HG02970 (cell line): ENCODE data around the gene CLEC4F.
"Not testable (repeated sequence)": the region's sequence is repeated elsewhere in the genome, so short reads cannot be mapped to it uniquely, and the experiment has no call there.

Experiments
- ATAC-seq: cut with Tn5 transposase; IDR thresholded peaks from one replicate; pipeline ENCODE4 v1.9.1; 2021; ENCODE audit warnings: mild to moderate bottlenecking, moderate library complexity, moderate number of reproducible peaks; ENCODE audit not compliant: unreplicated experiment, low FRiP score

The CLEC4F gene

DNA sequence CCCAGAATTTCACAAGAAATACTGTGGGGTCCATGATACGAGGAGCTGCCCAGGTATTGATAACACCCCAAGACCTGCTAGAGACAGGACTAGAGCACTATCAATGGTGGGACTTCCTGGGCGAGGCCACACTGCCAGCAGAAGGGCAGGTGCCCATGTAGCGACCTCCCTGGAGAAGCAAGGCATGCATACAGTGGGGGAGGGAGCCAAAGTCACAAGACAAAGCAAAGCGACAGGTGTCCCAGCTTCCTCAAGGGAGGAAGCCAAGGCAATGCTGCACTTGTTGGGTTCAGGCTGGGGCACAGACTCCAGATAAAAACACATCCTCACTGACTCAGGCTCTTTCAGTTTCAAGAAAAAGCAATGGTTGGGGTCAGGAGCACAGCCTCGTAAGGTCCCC is 7.7 kb upstream of the CLEC4F start:
- no peak for ATAC-seq

GRCh38 chr2:70827388-70827787 is 7.0 kb upstream of the CLEC4F start:
- ATAC-seq, result no peak

DNA sequence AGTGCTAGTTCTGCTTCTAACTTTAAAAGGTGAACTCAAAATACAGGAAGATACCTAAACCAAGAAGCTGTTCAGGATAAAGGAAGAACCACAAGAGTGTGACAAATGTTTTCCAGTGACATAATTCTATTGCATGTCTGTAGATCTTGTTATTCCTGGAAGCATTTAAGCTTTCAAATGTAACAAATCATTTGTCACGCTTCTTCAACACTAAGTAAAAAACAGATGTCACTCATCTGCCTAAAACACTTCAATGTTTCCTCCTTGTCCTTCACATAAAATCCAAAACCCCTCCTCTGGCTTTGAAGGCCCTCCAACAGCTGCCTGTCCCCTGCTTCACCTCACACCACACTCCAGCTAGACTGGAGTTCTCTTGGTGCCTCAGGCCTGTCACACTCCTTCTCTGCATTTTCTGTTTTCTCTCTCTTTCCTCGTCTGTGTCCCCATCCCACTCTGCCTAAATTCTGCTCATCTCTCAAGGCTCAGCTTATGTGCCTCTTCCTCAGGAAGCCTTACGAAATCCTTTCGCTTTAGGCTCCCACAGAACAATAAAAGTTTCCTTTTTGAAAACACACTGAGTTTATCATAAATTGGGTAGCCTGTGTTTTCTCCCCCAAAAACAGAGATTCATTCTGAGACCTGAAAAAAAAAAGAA is 6.4 kb upstream of the CLEC4F start:
- no peak for ATAC-seq

DNA sequence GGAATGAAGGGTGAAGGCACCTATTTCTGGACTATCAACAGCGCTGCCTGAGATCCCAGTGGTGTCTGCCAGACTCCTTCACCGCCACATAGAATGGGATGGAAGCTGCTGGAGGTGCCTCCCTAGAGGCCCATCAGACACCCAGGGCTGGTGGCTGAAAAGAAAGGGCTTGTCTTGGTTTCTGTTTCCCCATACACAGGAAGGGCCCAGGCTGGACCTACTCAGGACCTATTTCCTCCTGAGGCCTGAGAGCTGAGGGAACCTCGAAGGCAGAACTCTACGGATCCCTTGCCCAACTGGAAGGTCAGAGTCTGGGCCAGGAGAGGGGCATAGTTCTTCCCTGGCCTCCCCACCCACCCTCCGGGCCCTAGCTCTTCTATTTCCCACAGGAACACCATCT is 2.9 kb upstream of the CLEC4F start:
- ATAC-seq, result no peak

DNA sequence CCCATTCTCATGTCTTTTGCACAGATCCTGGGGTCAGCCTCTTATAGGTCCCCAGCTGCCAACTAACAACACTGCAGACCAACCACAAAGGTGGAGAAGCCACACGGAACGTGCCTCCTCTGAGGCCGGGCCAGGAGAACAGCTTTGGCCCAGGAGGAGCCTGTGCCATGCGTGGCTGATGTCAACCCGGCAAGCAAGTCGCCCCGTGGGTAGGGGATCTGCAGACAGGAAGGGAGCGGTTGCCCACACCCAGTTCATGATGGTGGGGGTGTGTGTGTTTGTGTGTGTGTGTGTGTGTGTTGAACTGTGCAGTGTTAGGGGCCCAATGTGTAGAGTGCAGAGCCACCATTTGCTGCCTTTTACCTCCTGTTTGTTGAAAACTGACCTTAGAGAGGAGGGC is 2.4 kb upstream of the CLEC4F start:
- ATAC-seq, result no peak

GRCh38 chr2:70817284-70817954 is 3.0 kb downstream of the CLEC4F start:
- ATAC-seq, result no peak

DNA sequence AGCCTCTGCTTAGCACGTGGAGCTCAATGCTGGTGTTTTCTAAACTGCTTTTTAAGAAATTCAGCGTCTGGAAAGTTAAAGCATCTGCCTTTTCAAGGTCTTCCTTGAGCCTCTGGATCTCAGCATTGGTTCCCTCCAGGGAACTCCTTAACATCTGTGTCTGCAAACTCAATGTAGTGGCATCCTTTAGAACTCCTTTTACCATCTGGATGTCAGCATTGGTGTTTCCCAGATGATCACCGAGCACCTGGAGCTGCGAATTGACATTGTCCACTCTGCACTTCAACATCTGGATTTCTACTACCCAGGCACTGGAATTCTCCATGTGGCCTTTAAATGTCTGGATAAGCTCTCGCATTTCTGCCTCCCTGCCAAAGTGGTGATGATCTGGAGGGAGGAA is 3.7 kb downstream of the CLEC4F start:
- ATAC-seq, result no peak

DNA sequence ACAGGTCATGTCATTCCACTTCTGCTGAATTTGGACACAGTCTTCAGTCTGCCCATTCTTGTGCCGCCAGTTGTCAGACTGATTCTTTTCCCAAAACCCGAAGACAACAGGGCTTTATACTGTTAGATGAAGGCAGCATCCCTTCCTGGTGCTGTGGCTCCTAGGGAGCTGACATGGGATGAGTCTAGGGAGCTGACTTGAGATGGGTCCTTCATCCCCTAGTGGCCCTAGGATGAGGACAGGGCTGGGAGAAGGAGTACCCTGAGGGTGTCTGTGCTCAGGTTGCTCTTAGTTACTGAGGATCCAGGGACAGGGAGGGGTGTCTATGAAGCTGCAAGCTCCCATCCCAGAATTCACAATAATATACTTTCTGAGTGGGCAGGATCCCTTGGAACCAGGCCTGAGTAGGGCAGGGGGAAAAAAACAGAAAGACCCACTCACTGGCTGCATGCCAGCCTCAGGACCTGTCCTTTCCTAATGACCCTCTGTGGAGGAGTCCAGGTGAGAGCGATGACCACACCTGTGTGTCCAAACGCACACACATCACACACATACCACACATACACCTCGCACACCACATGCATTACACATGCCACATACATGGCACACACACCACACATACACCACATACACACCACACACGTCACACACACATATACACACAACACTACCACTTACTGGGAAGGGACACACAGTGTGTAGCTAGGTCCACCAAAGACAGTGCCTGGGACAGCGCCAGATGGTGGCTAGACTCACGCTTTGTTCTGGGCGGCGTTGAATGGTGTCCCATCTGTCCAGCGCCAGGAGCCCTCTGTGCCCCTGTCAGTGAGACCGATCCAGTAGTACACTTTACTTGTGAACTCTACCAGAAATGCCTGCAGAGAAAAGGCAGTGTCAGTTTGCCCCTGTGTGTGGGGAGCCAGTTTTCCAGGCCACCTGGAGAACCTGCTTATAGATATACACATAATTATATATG is 11.1 kb downstream of the CLEC4F start:
- no peak for ATAC-seq

GRCh38 chr2:70807828-70808118 is 12.6 kb downstream of the CLEC4F start:
- ATAC-seq, result no peak

GRCh38 chr2:70807102-70807827 is 13.1 kb downstream of the CLEC4F start:
- no peak for ATAC-seq

DNA sequence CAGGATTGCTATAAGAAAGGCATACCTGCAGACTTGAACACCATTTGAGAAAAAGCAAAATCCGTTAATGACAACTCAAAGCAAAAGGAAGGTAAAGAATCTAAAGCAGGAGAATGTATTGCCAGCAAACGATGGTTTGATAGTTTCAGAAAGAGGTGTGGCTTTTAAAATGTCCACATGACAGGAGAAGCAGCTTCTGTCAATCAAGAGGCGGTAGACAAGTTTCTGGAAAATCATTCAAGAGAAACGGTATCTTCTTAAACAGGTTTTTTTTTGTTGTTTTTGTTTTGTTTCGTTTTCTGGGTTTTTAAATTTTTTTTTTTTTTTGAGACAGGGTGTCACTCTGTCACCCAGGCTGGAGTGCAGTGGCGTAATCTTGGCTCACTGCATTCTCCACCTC is 13.8 kb downstream of the CLEC4F start:
- no peak for ATAC-seq

DNA sequence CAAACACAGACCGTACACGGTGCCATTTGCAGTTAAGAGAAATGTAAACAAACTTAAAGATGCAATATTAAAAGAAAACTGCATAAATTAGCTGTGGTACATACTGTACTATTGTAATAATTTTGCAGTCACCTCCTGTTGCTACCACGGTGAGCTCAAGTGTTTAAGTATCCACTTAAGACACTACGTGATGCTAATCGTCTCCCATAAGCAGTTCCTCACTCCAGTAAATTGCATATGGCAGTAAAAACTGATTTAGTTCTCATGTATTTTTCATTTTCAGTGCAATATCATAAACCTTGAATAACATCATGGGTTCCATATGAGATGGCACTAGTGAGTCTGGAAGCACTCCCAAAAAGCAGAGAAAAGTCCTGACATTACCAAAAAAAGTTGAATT is 14.4 kb downstream of the CLEC4F start:
- no peak for ATAC-seq

GRCh38 chr2:70801607-70802263 is 18.7 kb downstream of the CLEC4F start:
- ATAC-seq, result no peak

DNA sequence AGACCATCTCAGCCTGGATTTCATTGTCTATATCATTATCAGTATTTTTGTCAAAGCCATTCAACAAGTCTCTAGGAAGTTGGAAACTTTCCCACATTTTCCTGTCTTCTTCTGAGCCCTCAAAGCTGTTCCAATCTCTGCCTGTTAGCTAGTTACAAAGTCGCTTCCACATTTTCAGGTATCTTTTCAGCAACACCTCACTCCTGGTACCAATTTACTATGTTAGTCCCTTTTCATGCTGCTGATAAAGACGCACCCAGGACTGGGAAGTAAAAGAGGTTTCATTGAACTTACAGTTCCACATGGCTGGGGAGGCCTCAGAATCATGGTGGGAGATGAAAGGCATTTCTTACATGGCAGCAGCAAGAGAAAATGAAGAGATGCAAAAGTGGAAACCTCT is 20.7 kb downstream of the CLEC4F start:
- ATAC-seq, result no peak

GRCh38 chr2:70797996-70798395 is 22.4 kb downstream of the CLEC4F start:
- ATAC-seq, result not testable (repeated sequence)

- ATAC-seq, result no peak
These were observed 22.9 kb downstream of the CLEC4F start for GRCh38 chr2:70797506-70797905.

DNA sequence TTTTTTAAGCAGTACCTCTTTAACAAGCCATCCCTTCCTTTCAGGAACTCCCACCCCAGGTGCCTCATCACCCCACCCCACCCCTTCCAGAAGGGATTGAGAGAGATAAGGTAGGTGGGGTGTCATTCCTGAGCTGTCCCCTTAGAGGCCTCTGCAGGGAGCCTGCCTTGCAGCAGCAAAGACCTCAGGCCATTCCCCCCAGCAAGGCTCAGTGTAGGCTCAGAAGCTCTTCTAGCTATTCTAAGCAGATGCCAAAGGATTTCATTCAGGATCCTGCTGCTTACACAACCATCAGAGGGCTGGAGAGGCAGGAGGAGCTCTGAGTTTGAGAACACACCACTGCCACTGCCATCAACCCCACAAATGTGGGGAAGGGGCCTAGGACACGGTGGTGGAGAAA is 24.1 kb downstream of the CLEC4F start:
- ATAC-seq, result no peak

- ATAC-seq, result no peak
These were observed 25.0 kb downstream of the CLEC4F start for GRCh38 chr2:70795164-70795995.

GRCh38 chr2:70793450-70793849 is 26.9 kb downstream of the CLEC4F start:
- ATAC-seq, result no peak
